Effector memory CD8-positive, alpha-beta T cell (primary cell): ENCODE measurements around the gene MAPRE2.
A peak's percentile ranks its signal among the peaks of the same experiment; 100 is the strongest.
"Not testable (repeated sequence)": the region's sequence is repeated elsewhere in the genome, so short reads cannot be mapped to it uniquely, and the experiment has no call there.

Experiments used
- ATAC-seq: fragments of 150-1000 bp; cut with Tn5 transposase; replicated peaks from 2 replicates; pipeline ENCODE4 v1.10.0; 2021; ENCODE audit warnings: mild to moderate bottlenecking, moderate library complexity
- DNase-seq, 3 experiments: peaks; one replicate each; pipeline ENCODE4 v3.0.0; 2021
- H3K27ac Mint-ChIP-seq, 2 donors: one replicate each; pipeline ENCODE4 v1.8.0; 2022; ENCODE audit warnings: mild to moderate bottlenecking in 2 of 2, mixed read lengths in 2 of 2, moderate library complexity in 2 of 2
- H3K27me3 Mint-ChIP-seq, 2 donors: one replicate each; pipeline ENCODE4 v1.8.0; 2022; ENCODE audit warnings: mixed read lengths in 2 of 2
- H3K36me3 Mint-ChIP-seq: one replicate; pipeline ENCODE4 v1.8.0; 2022; ENCODE audit warnings: mild to moderate bottlenecking, moderate library complexity, mixed read lengths; ENCODE audit not compliant: insufficient read depth
- H3K4me1 Mint-ChIP-seq, 2 donors: one replicate each; pipeline ENCODE4 v1.8.0; 2022; ENCODE audit warnings: low read depth in 2 of 2, mixed read lengths in 2 of 2
- H3K4me3 Mint-ChIP-seq, 2 donors: one replicate each; pipeline ENCODE4 v1.8.0; 2022; ENCODE audit warnings: mild to moderate bottlenecking in 2 of 2, mixed read lengths in 2 of 2, moderate library complexity in 2 of 2
- H3K9me3 Mint-ChIP-seq, 2 donors: one replicate each; pipeline ENCODE4 v1.8.0; 2022; ENCODE audit warnings: mixed read lengths in 2 of 2

Gene MAPRE2

DNA sequence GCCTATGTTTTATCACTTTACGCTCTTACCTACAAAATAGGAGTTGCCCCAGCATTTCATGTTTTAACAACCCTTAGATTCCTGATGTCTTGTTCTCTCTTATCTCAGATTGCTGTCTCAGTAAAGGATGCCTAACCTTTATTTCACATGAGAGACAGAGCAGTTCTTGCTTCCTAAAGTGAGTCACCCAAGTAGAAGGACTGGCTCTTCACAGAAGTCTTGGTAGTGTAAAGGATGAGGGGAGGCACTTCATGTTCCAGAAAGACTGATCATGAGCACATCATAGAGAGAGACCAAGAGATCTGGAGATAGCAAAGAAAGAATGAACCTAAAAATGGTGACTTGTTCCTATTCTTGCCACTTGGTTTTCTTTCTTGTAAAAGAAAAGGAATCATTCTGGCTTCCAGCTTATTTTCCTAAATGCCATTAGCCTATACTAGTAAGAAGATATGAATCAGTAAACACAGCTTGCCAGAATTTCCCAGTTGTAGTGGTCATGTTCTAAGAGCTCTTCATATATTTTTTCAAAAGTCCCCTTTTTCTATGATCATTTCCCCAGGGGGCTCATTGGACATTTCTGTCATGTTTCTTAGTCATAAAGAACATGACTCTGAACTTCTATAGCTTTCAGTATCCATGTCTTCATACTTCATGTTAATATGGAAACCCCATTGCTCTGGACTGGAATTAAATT is 54.9 kb downstream of the MAPRE2 start:
- Mint-ChIP-seq H3K9me3 (no peaks in the 10 kb centered on the region), H3K27me3 (no peaks in the 10 kb centered on the region), H3K4me1 (peaks cover 20 to 30% of the 10 kb centered on the region in 2 donors), H3K27ac (peak overlapping the region in 1 of 2 donors; percentile 64), H3K36me3 (peaks cover 25% of the 10 kb centered on the region), H3K4me3 (no peak overlapping the region)
- ATAC-seq, result no peak
- DNase-seq, result no peak

DNA sequence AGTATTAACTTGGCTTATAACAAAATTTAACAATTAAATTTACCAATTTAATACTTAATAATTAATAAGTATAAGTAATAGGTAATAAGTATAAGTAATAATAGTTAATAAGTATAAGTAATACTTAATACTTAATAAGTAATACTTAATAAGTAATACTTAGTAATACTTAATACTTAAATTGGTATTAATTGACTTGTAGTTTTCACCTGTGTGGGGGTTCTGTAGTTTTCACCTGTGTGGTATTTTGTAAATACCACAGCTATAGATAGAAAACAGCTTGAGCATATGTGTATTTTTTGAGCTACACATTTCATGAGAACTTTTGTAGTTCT is 55.4 kb downstream of the MAPRE2 start:
- DNase-seq (no peak), ATAC-seq (no peak)
- Mint-ChIP-seq H3K4me1 (peaks cover 20 to 33% of the 10 kb centered on the region in 2 donors), H3K4me3 (no peak overlapping the region), H3K36me3 (peaks cover 22% of the 10 kb centered on the region), H3K27me3 (no peaks in the 10 kb centered on the region), H3K9me3 (no peaks in the 10 kb centered on the region), H3K27ac (peak overlapping the region in 1 of 2 donors; percentile 23)

DNA sequence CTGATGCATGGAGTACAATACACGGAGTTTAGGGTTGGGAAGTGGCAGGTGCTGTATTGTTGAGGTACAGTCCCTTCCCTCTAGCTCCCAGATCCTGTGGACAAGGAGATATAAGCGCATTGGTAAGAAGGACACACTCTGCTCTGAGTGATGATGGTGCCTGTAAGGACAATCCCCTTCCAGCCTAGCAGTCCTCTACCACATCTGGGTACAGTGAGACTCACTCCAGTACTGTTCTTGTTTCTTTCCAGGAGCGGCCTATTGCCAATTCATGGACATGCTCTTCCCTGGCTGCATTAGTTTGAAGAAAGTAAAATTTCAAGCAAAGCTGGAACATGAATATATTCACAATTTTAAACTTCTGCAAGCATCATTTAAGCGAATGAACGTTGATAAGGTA is 56.0 kb downstream of the MAPRE2 start:
- no peak overlapping the region for H3K4me3 Mint-ChIP-seq
- DNase-seq, result no peak
- no peaks in the 10 kb centered on the region for H3K27me3 Mint-ChIP-seq
- H3K36me3 Mint-ChIP-seq, result peaks cover 21% of the 10 kb centered on the region
- H3K4me1 Mint-ChIP-seq, result peaks cover 17 to 33% of the 10 kb centered on the region in 2 donors
- H3K9me3 Mint-ChIP-seq, result no peaks in the 10 kb centered on the region
- no peak for ATAC-seq
- peak overlapping the region in 1 of 2 donors; percentile 23 for H3K27ac Mint-ChIP-seq

DNA sequence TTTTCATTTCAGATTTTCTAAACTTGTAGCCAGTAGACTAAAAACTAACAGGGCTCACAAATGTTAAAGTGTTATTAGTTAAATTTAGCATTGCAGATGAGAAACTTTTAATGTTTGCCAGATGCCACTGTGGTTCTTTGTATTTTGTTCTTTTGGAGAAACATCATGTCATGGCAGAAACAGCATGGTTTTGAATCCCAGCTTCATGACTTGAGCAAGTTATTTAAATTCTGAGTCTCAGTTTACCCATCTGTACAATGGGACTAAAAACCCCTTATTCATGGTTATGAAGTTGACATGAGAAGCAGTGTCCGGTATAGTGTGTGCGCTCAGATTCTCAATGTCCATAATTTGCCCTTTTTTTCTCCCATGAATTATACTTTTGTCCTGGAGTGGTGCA is 56.5 kb downstream of the MAPRE2 start:
- Mint-ChIP-seq H3K27me3 (no peaks in the 10 kb centered on the region), H3K9me3 (no peaks in the 10 kb centered on the region), H3K4me1 (peaks cover 12 to 29% of the 10 kb centered on the region in 2 donors), H3K27ac (peak overlapping the region in 1 of 2 donors; percentile 23), H3K36me3 (peaks cover 26% of the 10 kb centered on the region), H3K4me3 (no peak overlapping the region)
- DNase-seq (no peak), ATAC-seq (no peak)

DNA sequence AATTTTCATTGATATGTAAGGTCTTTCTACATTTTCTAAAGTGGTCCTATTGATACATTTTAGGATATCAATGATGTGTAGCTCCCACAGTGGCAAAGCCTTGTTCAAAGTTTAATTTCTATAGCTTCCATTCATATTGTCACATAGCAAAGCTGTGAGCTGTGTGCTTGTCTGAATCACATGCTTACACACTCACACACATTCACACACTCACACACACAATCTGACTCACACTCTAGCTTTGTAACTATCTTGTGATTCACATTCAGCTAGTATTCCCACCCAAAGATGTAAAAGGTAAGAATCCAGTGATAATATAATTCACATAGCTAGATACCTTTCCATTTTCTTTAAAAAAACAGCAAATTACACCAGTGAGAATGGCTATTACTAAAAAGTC is 58.7 kb downstream of the MAPRE2 start:
- Mint-ChIP-seq H3K4me3 (no peak overlapping the region), H3K36me3 (peaks cover 26% of the 10 kb centered on the region)
- ATAC-seq, result no peak

DNA sequence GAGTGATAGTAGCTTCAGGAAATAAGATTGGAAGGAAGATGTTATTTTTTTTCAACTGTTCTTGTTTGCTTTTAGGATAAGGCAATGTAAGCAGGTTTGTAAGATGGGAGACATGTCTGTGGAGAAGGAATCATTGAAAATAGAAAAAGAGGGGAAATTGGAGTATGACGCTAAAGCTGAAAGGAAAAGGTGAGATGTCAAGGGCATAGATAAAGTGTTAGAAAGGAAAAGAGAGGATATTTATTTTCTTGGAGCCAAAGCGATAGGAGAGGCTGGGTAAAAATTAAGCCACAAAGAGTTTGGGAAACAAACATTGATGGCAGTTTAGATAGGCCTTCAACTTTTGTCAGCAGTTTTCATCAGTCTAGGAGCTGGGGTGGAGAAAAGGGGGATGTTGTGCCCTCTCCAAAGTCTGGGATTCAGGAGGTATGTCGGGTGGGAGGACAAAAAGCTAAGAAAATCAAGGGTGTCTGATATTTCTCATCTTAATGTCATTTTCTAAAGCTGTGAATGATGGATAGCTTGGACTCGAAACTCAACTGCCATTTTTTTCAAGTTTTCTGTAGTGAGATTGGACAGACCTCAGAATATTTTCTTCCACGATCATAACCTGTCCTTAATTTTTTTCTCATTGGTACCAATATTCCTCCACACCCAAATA is 63.3 kb downstream of the MAPRE2 start:
- Mint-ChIP-seq H3K36me3 (peaks cover 27% of the 10 kb centered on the region), H3K4me3 (no peak overlapping the region), H3K27me3 (no peaks in the 10 kb centered on the region), H3K9me3 (no peaks in the 10 kb centered on the region), H3K4me1 (peaks cover 12 to 31% of the 10 kb centered on the region in 2 donors), H3K27ac (peak overlapping the region in 1 of 2 donors; percentile 53)
- ATAC-seq (no peak), DNase-seq (no peak)

More for the DNA sequence above, 58.7 kb downstream of the MAPRE2 start:
- H3K27ac Mint-ChIP-seq, result no peak overlapping the region
- H3K4me1 Mint-ChIP-seq, result peaks cover 9 to 17% of the 10 kb centered on the region in 2 donors
- H3K9me3 Mint-ChIP-seq, result no peaks in the 10 kb centered on the region
- no peak for DNase-seq
- H3K27me3 Mint-ChIP-seq, result no peaks in the 10 kb centered on the region

DNA sequence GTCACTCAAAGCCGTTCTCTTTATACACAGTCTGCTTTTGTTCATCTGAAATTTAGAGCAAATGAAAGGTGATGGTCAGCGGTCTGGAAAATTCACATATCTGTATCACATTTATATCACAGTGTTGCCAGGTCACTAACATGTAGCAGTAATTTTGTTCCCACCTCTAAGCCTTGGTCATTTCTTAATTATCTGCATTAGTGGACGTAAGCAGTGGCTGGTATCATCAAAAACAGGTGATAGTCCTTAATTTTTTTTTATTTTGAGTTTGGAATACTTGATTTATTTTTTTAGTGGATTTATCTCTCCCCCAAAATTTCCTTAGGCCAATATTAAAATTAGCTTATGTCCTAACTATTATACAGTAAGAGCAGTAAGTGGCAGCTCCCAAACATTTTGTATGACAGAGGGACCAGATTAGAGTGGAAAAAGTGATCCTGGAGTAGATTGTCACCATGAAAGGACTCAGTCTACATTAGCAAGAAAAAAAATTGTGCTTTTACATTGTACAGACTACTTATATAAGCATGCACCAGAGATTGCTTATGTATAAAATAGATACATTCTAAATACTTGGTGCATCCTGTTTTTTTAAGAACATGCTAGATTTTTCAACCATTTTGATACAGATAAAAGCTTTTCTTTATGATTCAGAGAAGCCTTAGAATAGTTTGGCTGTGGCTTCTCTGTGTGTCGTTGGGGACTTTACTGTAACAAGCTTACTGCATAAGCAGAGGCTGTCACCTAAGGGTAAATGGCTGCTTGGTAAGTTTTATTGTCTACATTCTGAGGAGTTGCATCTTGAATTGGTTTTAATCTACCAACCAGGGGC is 65.0 kb downstream of the MAPRE2 start:
- H3K27ac Mint-ChIP-seq, result peak overlapping the region; percentile 53 to 87
- no peak overlapping the region for H3K4me3 Mint-ChIP-seq
- no peaks in the 10 kb centered on the region for H3K27me3 Mint-ChIP-seq
- H3K4me1 Mint-ChIP-seq, result peaks cover 19 to 45% of the 10 kb centered on the region in 2 donors
- ATAC-seq (peak; percentile 67), DNase-seq (peak in 1 of 3 experiments; percentile 4)
- peaks cover 26% of the 10 kb centered on the region for H3K36me3 Mint-ChIP-seq
- H3K9me3 Mint-ChIP-seq, result no peaks in the 10 kb centered on the region

DNA sequence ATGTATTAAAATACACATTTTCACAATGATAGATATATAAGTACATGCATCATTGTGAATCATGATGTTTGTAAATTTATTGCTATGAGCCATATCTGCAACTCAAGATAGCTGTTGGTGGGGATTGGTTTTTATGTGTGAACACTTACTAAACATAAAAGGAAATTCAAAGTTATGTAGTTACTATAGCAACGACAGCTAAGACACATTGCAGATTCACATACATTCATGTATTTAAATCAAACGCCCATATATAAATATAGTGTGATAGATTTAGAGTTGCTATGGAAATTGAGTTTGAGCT is 65.6 kb downstream of the MAPRE2 start:
- Mint-ChIP-seq H3K36me3 (peaks cover 28% of the 10 kb centered on the region), H3K27me3 (no peaks in the 10 kb centered on the region), H3K4me1 (peaks cover 21 to 44% of the 10 kb centered on the region in 2 donors), H3K27ac (peak overlapping the region; percentile 53 to 87), H3K4me3 (no peak overlapping the region), H3K9me3 (no peaks in the 10 kb centered on the region)
- ATAC-seq (peak; percentile 83), DNase-seq (no peak)

DNA sequence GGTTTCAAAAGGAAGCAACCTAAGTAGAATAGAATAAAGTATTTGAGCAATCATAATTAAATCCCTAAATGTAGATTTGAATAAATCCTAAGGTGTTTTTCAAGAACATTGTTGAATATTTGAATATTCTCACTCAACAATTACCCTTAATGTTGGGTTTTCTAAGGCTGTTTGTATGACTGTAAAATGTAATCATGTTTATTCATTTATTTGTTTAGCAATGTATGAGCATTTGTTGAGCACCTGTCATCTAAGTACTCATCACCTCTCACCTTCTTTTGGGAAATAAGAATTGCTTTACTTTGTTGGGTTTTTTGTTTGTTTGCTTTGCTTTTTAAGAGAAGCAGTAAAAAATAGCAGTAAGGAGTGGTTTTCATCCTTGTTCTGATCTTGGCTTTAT is 66.0 kb downstream of the MAPRE2 start:
- ATAC-seq, result no peak
- peaks cover 24% of the 10 kb centered on the region for H3K36me3 Mint-ChIP-seq
- no peaks in the 10 kb centered on the region for H3K27me3 Mint-ChIP-seq
- peaks cover 23 to 45% of the 10 kb centered on the region in 2 donors for H3K4me1 Mint-ChIP-seq
- no peak for DNase-seq
- no peak overlapping the region for H3K4me3 Mint-ChIP-seq
- H3K27ac Mint-ChIP-seq, result peak overlapping the region in 1 of 2 donors; percentile 87
- no peaks in the 10 kb centered on the region for H3K9me3 Mint-ChIP-seq

DNA sequence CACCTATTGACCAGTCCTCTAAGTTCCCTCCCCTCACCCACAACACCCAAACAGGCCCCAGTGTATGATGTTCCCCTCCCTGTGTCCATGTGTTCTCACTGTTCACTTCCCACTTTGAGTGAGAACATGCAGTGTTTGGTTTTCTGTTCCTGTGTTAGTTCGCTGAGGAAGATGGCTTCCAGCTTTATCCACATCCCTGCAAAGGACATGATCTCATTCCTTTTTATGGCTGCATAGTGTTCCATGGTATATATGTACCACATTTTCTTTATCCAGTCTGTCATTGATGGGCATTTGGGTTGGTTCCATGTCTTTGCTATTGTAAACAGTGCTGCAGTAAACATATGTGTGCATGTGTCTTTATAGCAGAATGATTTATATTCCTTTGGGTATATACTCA is 66.9 kb downstream of the MAPRE2 start:
- not testable (repeated sequence) for H3K4me3 Mint-ChIP-seq, DNase-seq, H3K9me3 Mint-ChIP-seq, H3K27me3 Mint-ChIP-seq, ATAC-seq
- peaks cover 18% of the 10 kb centered on the region for H3K36me3 Mint-ChIP-seq
- H3K27ac Mint-ChIP-seq, result peak overlapping the region; percentile 30 to 87
- H3K4me1 Mint-ChIP-seq, result peaks cover 23 to 46% of the 10 kb centered on the region in 2 donors

DNA sequence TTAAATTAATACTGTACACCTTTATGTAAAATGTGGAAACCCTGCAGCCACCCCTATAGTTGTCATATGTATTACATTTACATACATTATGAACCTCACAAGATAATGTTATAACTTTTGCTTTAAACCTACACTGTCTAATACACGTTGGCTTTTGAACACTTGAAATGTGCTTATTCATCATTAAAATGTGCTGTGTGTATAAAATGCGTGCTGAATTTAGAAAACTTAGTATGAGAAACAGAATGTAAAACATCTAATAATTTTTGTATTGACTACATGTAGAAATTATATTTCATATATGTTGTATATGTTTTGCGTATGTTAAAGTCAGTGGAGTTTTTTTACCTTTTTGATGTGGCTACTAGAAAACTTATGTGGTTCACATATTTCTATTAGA is 68.8 kb downstream of the MAPRE2 start:
- H3K27ac Mint-ChIP-seq, result peak overlapping the region in 1 of 2 donors; percentile 74
- H3K9me3 Mint-ChIP-seq, result no peaks in the 10 kb centered on the region
- ATAC-seq (no peak), DNase-seq (no peak)
- H3K4me1 Mint-ChIP-seq, result peaks cover 25 to 47% of the 10 kb centered on the region in 2 donors
- H3K27me3 Mint-ChIP-seq, result no peaks in the 10 kb centered on the region
- peaks cover 18% of the 10 kb centered on the region for H3K36me3 Mint-ChIP-seq
- H3K4me3 Mint-ChIP-seq, result no peak overlapping the region

DNA sequence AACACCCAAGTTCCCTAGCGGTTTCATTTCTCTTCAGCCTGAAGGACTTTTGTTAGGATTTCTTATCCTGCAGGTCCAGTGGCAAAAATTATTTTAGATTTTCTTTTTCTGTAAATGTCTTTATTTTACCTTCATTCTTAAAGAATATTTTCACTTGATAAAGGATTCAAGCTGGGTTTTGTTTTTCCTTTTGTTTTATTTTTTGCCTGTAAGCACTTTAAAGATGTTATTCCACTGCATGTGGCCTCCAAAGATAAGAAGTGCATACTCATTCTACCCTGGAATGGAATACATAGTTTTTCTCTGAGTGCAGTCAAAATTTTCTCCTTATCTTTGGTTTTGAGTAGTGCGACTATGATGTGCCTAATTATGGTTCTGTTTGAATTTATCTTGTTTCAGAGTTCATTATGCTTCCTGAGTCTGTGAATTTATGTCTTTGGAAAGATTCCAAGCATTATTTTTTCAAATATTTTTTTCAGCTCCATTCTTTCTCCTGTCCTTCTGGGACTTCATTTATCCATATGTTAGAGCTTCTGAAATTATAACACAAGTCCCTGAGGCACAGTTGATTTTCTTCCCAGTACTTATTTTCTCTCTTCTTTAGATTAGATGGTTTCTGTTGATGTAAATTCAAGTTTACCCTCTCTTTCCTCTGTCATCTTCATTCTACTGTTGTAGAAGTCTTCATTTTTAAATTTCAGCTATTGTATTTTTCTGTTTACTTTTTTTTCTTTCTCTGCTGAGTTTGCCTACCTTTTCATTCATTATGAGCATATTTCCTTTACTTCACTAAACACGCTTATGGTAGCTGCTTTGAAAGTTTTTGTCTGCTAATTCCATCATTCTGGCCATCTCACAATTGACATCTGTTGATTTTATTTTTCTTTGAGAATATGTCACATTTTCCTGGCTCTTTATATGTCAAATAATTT is 69.6 kb downstream of the MAPRE2 start:
- no peaks in the 10 kb centered on the region for H3K27me3 Mint-ChIP-seq
- no peaks in the 10 kb centered on the region for H3K9me3 Mint-ChIP-seq
- H3K4me3 Mint-ChIP-seq, result no peak overlapping the region
- H3K36me3 Mint-ChIP-seq, result peaks cover 18% of the 10 kb centered on the region
- ATAC-seq (no peak), DNase-seq (no peak)
- peaks cover 25 to 55% of the 10 kb centered on the region in 2 donors for H3K4me1 Mint-ChIP-seq
- peak overlapping the region; percentile 6 to 13 for H3K27ac Mint-ChIP-seq

DNA sequence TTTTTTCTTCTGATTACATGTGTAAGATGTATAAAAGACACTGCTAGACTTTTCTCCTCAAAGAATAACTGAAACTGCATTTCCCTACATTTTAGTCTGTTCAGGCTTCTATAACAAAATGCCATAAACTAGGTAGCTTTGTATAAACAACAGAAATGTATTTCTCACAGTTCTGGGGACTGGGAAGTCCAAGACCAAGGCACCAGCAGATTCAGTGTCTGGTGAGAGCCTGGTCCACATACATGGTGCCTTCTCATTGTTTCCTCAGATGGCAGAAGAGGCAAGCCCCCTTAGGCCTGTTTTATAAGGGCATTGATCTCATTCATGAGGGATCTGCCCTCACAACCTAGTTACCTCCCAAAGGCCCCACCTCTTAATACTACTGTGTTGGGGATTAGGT is 71.5 kb downstream of the MAPRE2 start:
- Mint-ChIP-seq H3K27me3 (no peaks in the 10 kb centered on the region), H3K4me3 (no peak overlapping the region), H3K9me3 (no peaks in the 10 kb centered on the region), H3K27ac (peak overlapping the region in 1 of 2 donors; percentile 42), H3K4me1 (peaks cover 35 to 69% of the 10 kb centered on the region in 2 donors), H3K36me3 (peaks cover 18% of the 10 kb centered on the region)
- ATAC-seq (no peak), DNase-seq (no peak)
